ENCODE measurements around the gene GLDN.
"Not testable (repeated sequence)": the region's sequence is repeated elsewhere in the genome, so short reads cannot be mapped to it uniquely, and the experiment has no call there.

Gene GLDN

DNA sequence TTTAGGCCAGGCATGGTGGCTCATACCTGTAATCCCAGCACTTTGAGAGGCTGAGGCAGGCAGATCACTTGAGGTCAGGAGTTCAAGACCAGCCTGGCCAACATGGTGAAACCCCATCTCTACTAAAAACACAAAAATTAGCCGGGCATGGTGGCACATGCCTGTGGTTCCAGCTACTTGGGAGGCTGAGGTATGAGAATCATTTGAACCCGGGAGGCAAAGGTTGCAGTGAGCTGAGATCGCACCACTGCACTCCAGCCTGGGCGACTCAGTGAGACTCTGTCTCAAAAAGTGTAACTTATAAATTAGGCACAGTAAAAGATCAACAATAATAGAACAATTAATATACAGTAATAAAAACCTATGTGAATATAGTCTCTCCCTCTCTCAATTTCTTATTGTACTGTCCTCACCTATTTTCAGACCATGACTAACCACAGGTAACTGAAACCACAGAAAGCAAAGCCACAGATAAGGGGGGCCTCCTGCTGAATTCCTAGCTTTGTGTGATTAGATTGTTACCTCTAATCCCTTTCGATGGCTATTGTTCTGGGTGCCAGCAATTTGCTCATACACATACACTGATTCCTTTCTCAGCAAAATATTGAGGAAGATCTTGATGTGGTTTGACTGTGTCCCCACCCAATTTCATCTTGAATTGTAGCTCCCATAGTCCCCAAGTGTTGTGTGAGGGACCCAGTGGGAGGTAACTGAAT is 104.7 kb downstream of the GLDN start:
- DNase-seq (ENCODE audit: low spot score) = not testable (repeated sequence)

DNA sequence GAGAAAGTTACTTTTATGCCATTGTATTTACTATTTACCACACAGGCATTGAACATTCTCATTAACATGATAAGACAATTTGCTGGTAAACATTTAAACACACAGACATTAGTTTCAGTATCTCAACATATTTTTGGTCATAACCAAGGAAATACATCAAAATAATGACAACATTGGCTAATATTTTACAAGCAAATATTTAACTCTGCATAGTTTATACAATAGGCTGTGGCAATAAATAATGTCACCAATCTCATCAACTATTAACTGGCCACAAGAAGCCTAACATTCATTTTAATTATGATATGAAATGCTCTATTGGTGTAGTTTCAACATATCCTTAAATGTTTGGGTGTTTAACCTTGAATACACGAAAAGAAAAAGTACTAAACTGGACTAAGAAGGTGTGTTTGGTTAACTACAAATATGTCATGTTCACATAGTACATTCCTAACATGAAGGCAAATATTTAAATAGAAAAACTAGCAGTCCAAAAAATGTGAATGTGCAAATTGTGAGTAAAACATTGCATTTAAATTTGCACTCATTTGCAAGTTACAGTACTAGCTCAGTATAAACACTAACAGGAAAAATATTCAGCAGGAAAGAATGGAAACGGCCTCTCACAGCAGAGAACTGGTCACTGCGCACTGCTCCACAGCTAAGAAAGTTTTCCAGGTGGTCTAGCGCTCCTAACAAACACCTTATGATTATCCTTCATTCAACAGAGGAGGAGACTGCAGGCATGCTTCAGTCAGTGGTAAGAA is 106.6 kb downstream of the GLDN start:
- DNase-seq (ENCODE audit: low spot score) = no peak

- no peak for DNase-seq (ENCODE audit: low spot score)
These were observed 107.4 kb downstream of the GLDN start for GRCh38 chr15:51448622-51449399.

DNA sequence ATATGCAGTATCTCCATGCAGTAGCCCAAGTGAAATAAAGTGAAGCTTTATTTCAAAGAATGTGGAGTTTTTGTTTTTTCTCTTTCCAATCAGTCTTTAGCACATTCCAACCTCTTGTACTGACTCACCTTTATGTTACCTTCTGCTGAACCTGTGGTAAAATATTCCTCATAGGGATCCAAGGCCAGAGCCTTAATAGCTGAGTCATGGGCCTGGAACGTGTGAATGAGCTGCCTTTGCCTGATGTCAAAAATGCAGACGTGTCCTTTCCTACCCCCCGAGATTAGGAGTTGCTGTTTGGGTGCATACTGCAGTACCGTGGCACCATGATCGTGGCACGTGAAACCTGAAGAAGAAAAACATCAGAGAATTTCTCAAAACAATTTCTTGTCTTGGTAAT is 108.5 kb downstream of the GLDN start:
- no peak for DNase-seq (ENCODE audit: low spot score)

Measured in kidney capillary endothelial cell (primary cell).